ENCODE data around the gene TIMELESS. TPM values are rescaled to one million over a fixed set of nuclear protein-coding genes. Genes with fewer than 3 reads are reported as not detected.

TIMELESS gene
- polyA plus RNA-seq, 1 donor (not counting 4 experiments of a cell fraction or from before 2014, with no cell fraction given), result 3.5 TPM

GRCh38 chr12:56389412-56389811 lies 59.8 kb downstream of the TIMELESS start:
- H2AFZ ChIP-seq (ENCODE audit: control insufficient read depth, low read length), result no peak overlapping the region
- H3K4me3 ChIP-seq (ENCODE audit: control insufficient read depth in 2 of 3, extremely low read depth in 1 of 3, insufficient read depth in 2 of 3, low read depth in 1 of 3, low read length in 3 of 3), result no peak overlapping the region
- FAIRE-seq (no peak), DNase-seq (ENCODE audit: low read depth, low spot score) (no peak)
- H3K27ac ChIP-seq (ENCODE audit: control insufficient read depth, insufficient read depth, low read length), result no peak overlapping the region
- no peaks in the 10 kb centered on the region for H3K9me3 ChIP-seq (ENCODE audit: control insufficient read depth, low read depth, low read length)
- no peaks in the 10 kb centered on the region for H4K20me1 ChIP-seq (ENCODE audit: control insufficient read depth, extremely low read depth, insufficient read depth, low read length)
- TF ChIP-seq EZH2 (IDR thresholded peaks at IDR 0.05; ENCODE audit: low read length), result no peak
- TF ChIP-seq, protein P1, sequence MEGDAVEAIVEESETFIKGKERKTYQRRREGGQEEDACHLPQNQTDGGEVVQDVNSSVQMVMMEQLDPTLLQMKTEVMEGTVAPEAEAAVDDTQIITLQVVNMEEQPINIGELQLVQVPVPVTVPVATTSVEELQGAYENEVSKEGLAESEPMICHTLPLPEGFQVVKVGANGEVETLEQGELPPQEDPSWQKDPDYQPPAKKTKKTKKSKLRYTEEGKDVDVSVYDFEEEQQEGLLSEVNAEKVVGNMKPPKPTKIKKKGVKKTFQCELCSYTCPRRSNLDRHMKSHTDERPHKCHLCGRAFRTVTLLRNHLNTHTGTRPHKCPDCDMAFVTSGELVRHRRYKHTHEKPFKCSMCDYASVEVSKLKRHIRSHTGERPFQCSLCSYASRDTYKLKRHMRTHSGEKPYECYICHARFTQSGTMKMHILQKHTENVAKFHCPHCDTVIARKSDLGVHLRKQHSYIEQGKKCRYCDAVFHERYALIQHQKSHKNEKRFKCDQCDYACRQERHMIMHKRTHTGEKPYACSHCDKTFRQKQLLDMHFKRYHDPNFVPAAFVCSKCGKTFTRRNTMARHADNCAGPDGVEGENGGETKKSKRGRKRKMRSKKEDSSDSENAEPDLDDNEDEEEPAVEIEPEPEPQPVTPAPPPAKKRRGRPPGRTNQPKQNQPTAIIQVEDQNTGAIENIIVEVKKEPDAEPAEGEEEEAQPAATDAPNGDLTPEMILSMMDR (optimal IDR thresholded peaks at IDR 0.05 in 1 of 3, IDR thresholded peaks at IDR 0.05 in 1 of 3, conservative IDR thresholded peaks at IDR 0.05 in 1 of 3; ENCODE audit: extremely low read depth in 1 of 3, insufficient read depth in 2 of 3, low read length in 3 of 3), result no peak
- H3K4me1 ChIP-seq (ENCODE audit: control insufficient read depth, extremely low read depth, insufficient read depth, low read length), result no peaks in the 10 kb centered on the region
- no peak overlapping the region for H3K4me2 ChIP-seq (ENCODE audit: control insufficient read depth, extremely low read depth, insufficient read depth, low read depth, low read length)
- H3K9me1 ChIP-seq (ENCODE audit: control insufficient read depth, extremely low read depth, insufficient read depth, low read length), result no peaks in the 10 kb centered on the region
- dilution Hi-C loops (cut with MboI; ENCODE audit: extremely low pct_ligation_motif_present, low sequenced_read_pairs), result no loop called here
- no peaks in the 10 kb centered on the region for H3K79me2 ChIP-seq (ENCODE audit: control insufficient read depth, insufficient read depth, low read length)
- H3K36me3 ChIP-seq (ENCODE audit: control insufficient read depth in 2 of 2, extremely low read depth in 1 of 2, insufficient read depth in 2 of 2, low read length in 2 of 2), result no peaks in the 10 kb centered on the region
- no peaks in the 10 kb centered on the region for H3K27me3 ChIP-seq (ENCODE audit: control insufficient read depth, extremely low read depth, insufficient read depth, low read length)
- no peak overlapping the region for H3K9ac ChIP-seq (ENCODE audit: control insufficient read depth, extremely low read depth, insufficient read depth, low read length)

DNA sequence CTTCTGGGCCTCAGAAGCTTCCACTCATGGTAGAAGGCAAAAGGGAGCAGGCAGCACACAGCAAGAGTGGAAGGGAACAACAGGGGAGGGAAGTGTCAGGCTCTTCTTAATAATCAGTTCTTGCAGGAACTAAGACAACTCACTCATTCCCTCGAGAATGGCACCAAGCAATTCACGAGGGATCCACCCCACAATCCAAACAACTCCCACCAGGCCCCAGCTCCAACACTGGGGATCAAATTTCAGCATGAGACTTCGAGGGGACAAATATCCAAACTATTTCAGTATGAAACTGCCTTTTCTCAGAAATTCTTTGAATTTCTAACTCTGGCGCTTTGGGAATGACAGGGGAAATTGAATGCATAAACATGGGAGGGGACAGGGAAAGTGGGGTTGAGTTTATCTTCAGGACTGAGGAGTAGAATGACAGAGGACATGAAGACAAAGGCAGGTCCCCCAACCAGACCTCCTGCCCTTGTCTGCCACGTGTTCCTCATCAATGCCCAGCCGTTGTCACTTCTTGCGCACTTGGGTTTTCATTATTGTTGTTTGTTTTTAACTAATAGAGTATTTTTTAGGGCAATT lies 62.0 kb downstream of the TIMELESS start:
- H2AFZ ChIP-seq (ENCODE audit: control insufficient read depth, low read length), result no peak overlapping the region
- FAIRE-seq (no peak), DNase-seq (ENCODE audit: low read depth, low spot score) (no peak)
- H3K4me1 ChIP-seq (ENCODE audit: control insufficient read depth, extremely low read depth, insufficient read depth, low read length), result no peaks in the 10 kb centered on the region
- H3K27me3 ChIP-seq (ENCODE audit: control insufficient read depth, extremely low read depth, insufficient read depth, low read length), result peaks cover 6% of the 10 kb centered on the region
- H3K27ac ChIP-seq (ENCODE audit: control insufficient read depth, insufficient read depth, low read length), result no peak overlapping the region
- H3K9me3 ChIP-seq (ENCODE audit: control insufficient read depth, low read depth, low read length), result no peaks in the 10 kb centered on the region
- no peak overlapping the region for H3K9ac ChIP-seq (ENCODE audit: control insufficient read depth, extremely low read depth, insufficient read depth, low read length)
- dilution Hi-C loops (cut with MboI; ENCODE audit: extremely low pct_ligation_motif_present, low sequenced_read_pairs), result no loop called here
- H3K79me2 ChIP-seq (ENCODE audit: control insufficient read depth, insufficient read depth, low read length), result no peaks in the 10 kb centered on the region
- H3K9me1 ChIP-seq (ENCODE audit: control insufficient read depth, extremely low read depth, insufficient read depth, low read length), result no peaks in the 10 kb centered on the region
- H3K36me3 ChIP-seq (ENCODE audit: control insufficient read depth in 2 of 2, extremely low read depth in 1 of 2, insufficient read depth in 2 of 2, low read length in 2 of 2), result no peaks in the 10 kb centered on the region
- TF ChIP-seq, protein P1 (optimal IDR thresholded peaks at IDR 0.05 in 1 of 3, IDR thresholded peaks at IDR 0.05 in 1 of 3, conservative IDR thresholded peaks at IDR 0.05 in 1 of 3; ENCODE audit: extremely low read depth in 1 of 3, insufficient read depth in 2 of 3, low read length in 3 of 3), result no peak
- TF ChIP-seq EZH2 (IDR thresholded peaks at IDR 0.05; ENCODE audit: low read length), result no peak
- H4K20me1 ChIP-seq (ENCODE audit: control insufficient read depth, extremely low read depth, insufficient read depth, low read length), result no peaks in the 10 kb centered on the region
- H3K4me3 ChIP-seq (ENCODE audit: control insufficient read depth in 2 of 3, extremely low read depth in 1 of 3, insufficient read depth in 2 of 3, low read depth in 1 of 3, low read length in 3 of 3), result no peak overlapping the region
- H3K4me2 ChIP-seq (ENCODE audit: control insufficient read depth, extremely low read depth, insufficient read depth, low read depth, low read length), result no peak overlapping the region
